ENCODE data around the gene OR2W1. TPM values are rescaled to one million over a fixed set of nuclear protein-coding genes. Genes with fewer than 3 reads are reported as not detected.
A peak's percentile ranks its signal among the peaks of the same experiment; 100 is the strongest.

OR2W1 gene
- total RNA-seq, 1 experiment from 2014 or later: not detected

- no peaks in the 10 kb centered on the region for H3K36me3 ChIP-seq (replicated peaks; ENCODE audit: control insufficient read depth, insufficient read depth, low read length)
- H3K27me3 ChIP-seq (ENCODE audit: control insufficient read depth, insufficient read depth, low read length): peaks cover 22% of the 10 kb centered on the region
- DNase-seq: peak; percentile 76
- peak overlapping the region; percentile 86 for H3K4me3 ChIP-seq (ENCODE audit: insufficient read depth, low read depth, low read length)
Observed at GRCh38 chr6:29016559-29017427, 28.2 kb downstream of the OR2W1 start.

DNA sequence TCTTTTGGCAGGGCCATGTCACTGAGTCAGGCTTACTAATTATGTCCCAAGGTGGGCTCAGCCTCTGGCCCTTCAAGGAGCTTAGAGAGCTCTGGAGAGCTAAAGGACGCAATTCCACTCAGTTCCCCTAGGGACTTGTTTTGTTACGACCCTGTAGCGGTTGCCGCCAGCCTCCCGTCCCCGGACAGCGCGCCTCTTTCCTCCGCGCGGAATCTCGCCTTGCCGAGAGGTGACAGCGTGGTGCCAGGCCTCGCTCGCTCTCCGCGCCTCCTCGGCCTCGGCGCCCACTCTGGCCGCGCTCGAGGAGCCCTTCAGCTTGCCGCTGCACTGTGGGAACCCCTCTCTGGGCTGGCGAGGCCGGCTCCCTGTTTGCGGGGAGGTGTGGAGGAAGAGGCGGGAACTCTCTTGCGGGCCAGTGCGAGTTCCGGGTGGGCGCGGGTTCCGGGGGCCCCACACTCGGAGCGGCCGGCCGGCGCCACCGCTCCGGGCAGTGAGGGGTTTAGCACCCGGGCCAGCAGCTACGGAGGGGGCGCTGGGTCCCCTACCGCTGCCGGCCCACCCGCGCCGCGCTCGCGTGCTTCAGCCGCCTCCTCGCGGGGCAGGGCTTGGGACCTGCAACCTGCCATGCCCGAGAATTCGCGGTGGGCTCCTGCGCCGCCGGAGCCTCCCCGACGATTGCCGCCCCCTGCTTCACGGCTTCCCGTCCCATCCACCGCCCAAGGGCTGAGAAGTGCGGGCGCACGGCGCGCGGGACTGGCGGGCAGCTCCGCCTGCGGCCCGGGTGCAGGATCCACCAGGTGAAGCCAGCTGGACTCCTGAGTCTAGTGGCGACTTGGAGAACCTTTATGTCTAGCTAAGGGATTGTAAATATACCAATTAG, 30.0 kb downstream of the OR2W1 start:
- DNase-seq: peak; percentile 78
- Histone ChIP-seq H3K27me3 (ENCODE audit: control insufficient read depth, insufficient read depth, low read length) (peaks cover 33% of the 10 kb centered on the region), H3K36me3 (replicated peaks; ENCODE audit: control insufficient read depth, insufficient read depth, low read length) (no peaks in the 10 kb centered on the region), H3K4me3 (ENCODE audit: insufficient read depth, low read depth, low read length) (peak overlapping the region; percentile 35; the same call in 1 of the 2 replicates)

DNA sequence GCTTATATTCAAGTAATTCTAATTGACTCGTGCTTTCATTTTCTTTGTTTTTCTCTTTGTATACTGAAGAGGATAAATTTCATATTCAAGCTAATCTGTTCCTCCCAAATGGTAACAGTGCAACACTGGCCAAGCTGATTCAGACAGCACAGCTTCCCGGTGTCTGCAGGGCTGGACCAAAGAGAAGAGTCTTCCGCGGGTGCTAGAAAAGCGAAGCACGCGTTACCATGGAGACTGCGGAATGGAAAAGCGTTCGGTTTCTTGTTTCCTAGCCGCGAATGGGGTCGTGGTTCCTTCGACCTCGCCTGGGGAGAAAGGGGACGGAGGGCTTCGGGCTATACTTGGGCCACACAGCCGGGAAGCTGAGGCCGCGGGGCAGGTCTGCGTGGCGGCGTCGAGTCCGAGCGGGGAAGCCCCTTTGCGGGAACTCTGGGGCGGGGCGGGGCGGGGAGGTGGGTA, 33.7 kb downstream of the OR2W1 start:
- H3K36me3 ChIP-seq (replicated peaks; ENCODE audit: control insufficient read depth, insufficient read depth, low read length): no peaks in the 10 kb centered on the region
- peak; percentile 80 for DNase-seq
- peaks cover 30% of the 10 kb centered on the region for H3K27me3 ChIP-seq (ENCODE audit: control insufficient read depth, insufficient read depth, low read length)
- H3K4me3 ChIP-seq (ENCODE audit: insufficient read depth, low read depth, low read length): peak overlapping the region; percentile 49

- DNase-seq: no peak
- Histone ChIP-seq H3K36me3 (replicated peaks; ENCODE audit: control insufficient read depth, insufficient read depth, low read length) (no peaks in the 10 kb centered on the region), H3K4me3 (ENCODE audit: insufficient read depth, low read depth, low read length) (no peak overlapping the region), H3K27me3 (ENCODE audit: control insufficient read depth, insufficient read depth, low read length) (peaks cover 24% of the 10 kb centered on the region)
Observed at GRCh38 chr6:29009358-29009757, 35.6 kb downstream of the OR2W1 start.

GRCh38 chr6:29008089-29008488, 36.9 kb downstream of the OR2W1 start:
- Histone ChIP-seq H3K27me3 (ENCODE audit: control insufficient read depth, insufficient read depth, low read length) (peaks cover 18% of the 10 kb centered on the region), H3K36me3 (replicated peaks; ENCODE audit: control insufficient read depth, insufficient read depth, low read length) (no peaks in the 10 kb centered on the region; the same call in 1 of the 2 replicates), H3K4me3 (ENCODE audit: insufficient read depth, low read depth, low read length) (no peak overlapping the region)
- DNase-seq: no peak

- Histone ChIP-seq H3K27me3 (ENCODE audit: control insufficient read depth, insufficient read depth, low read length) (peaks cover 2% of the 10 kb centered on the region; the same call in 1 of the 2 replicates), H3K4me3 (ENCODE audit: insufficient read depth, low read depth, low read length) (peak within 1 kb of the TSS; percentile 47), H3K36me3 (replicated peaks; ENCODE audit: control insufficient read depth, insufficient read depth, low read length) (no peaks in the 10 kb centered on the region; the same call in 1 of the 2 replicates)
- DNase-seq: peak; percentile 50
Observed at GRCh38 chr6:29005183-29005885, 39.6 kb downstream of the OR2W1 start, which contains the start of gene ZNF311. Gene ZNF311 (minus strand): TSS chr6:29005315. CDS start chr6:29003954, 1,361 bp downstream.

- no peaks in the 10 kb centered on the region for H3K27me3 ChIP-seq (ENCODE audit: control insufficient read depth, insufficient read depth, low read length)
- no peaks in the 10 kb centered on the region for H3K36me3 ChIP-seq (replicated peaks; ENCODE audit: control insufficient read depth, insufficient read depth, low read length)
- no peak overlapping the region for H3K4me3 ChIP-seq (ENCODE audit: insufficient read depth, low read depth, low read length)
- DNase-seq: no peak
Observed at GRCh38 chr6:28996844-28997510, 48.0 kb downstream of the OR2W1 start.

GRCh38 chr6:28995093-28995650, 49.8 kb downstream of the OR2W1 start:
- Histone ChIP-seq H3K36me3 (replicated peaks; ENCODE audit: control insufficient read depth, insufficient read depth, low read length) (no peaks in the 10 kb centered on the region), H3K27me3 (ENCODE audit: control insufficient read depth, insufficient read depth, low read length) (no peaks in the 10 kb centered on the region), H3K4me3 (ENCODE audit: insufficient read depth, low read depth, low read length) (no peak overlapping the region)
- no peak for DNase-seq

Other genes starting within 250 kb of the OR2W1 start
- gene TRIM27, start 121.2 kb downstream of the OR2W1 start, total RNA-seq (2014; rRNA removed; shearing (Covaris generic)): 98.8 and 100 TPM in 2 replicates
- gene ZNF311, start 39.9 kb downstream of the OR2W1 start, total RNA-seq (2014; rRNA removed; shearing (Covaris generic)): 1.4 and 2.8 TPM in 2 replicates
- not detected in 2 replicates for gene OR2B3, start 42.1 kb upstream of the OR2W1 start, total RNA-seq (2014; rRNA removed; shearing (Covaris generic))
- gene OR2J1, start 54.3 kb upstream of the OR2W1 start, total RNA-seq (2014; rRNA removed; shearing (Covaris generic)): not detected in 2 replicates
- not detected in 2 replicates for gene OR2J3, start 62.9 kb upstream of the OR2W1 start, total RNA-seq (2014; rRNA removed; shearing (Covaris generic))
- not detected in 2 replicates for gene OR2J2, start 125.7 kb upstream of the OR2W1 start, total RNA-seq (2014; rRNA removed; shearing (Covaris generic))